Vagina (tissue), 2 donors: ENCODE results near the gene FBXO42.
"Not testable (repeated sequence)": the region's sequence is repeated elsewhere in the genome, so short reads cannot be mapped to it uniquely, and the experiment has no call there.

Experiments used
- POLR2A ChIP-seq, 2 donors: fragments of 450-650 bp; IDR thresholded peaks; one replicate each; pipeline ENCODE4 v1.6.1; 2017; ENCODE audit warnings: antibody characterized with exemption in 2 of 2, mild to moderate bottlenecking in 2 of 2, moderate library complexity in 2 of 2
- POLR2AphosphoS5 ChIP-seq, 2 donors: sonication (generic); formaldehyde crosslinking; IDR thresholded peaks; one replicate each; pipeline ENCODE4 v1.9.0; 2017; ENCODE audit warnings: antibody characterized with exemption in 2 of 2, mild to moderate bottlenecking in 2 of 2, low read depth in 1 of 2; ENCODE audit not compliant: insufficient read depth in 1 of 2
- TF ChIP-seq, protein P1 (sequence below), 3 experiments: fragments of 450-650 bp in 2 of 3; fragments of 200-600 bp in 1 of 3; sonication (generic) in 1 of 3; IDR thresholded peaks; one replicate each; pipeline ENCODE4 v1.5.1; 2017 to 2019; ENCODE audit warnings: antibody characterized with exemption in 3 of 3, mild to moderate bottlenecking in 2 of 3, moderate library complexity in 2 of 3

DNA sequence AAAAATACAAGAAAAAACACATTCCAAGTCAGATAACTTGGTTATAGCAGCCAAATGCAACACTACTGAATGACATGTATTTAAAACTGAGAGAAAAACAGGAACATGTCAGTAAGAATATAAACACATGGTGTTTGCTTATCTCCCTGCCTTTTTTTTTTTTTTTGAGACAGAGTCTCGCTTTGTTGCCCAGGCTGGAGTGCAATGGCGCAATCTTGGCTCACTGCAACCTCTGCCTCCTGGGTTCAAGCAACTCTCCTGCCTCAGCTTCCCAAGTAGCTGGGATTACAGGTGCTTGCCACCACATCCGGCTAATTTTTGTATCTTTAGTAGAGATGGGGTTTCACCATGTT lies 12.8 kb upstream of the FBXO42 start:
- TF ChIP-seq, protein P1, sequence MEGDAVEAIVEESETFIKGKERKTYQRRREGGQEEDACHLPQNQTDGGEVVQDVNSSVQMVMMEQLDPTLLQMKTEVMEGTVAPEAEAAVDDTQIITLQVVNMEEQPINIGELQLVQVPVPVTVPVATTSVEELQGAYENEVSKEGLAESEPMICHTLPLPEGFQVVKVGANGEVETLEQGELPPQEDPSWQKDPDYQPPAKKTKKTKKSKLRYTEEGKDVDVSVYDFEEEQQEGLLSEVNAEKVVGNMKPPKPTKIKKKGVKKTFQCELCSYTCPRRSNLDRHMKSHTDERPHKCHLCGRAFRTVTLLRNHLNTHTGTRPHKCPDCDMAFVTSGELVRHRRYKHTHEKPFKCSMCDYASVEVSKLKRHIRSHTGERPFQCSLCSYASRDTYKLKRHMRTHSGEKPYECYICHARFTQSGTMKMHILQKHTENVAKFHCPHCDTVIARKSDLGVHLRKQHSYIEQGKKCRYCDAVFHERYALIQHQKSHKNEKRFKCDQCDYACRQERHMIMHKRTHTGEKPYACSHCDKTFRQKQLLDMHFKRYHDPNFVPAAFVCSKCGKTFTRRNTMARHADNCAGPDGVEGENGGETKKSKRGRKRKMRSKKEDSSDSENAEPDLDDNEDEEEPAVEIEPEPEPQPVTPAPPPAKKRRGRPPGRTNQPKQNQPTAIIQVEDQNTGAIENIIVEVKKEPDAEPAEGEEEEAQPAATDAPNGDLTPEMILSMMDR (IDR thresholded peaks at IDR 0.05): not testable (repeated sequence)
- TF ChIP-seq POLR2AphosphoS5 (IDR thresholded peaks at IDR 0.05; ENCODE audit: insufficient read depth in 1 of 2, low read depth in 1 of 2): peak in 1 of 2 donors; percentile 64
- not testable (repeated sequence) for TF ChIP-seq POLR2A (IDR thresholded peaks at IDR 0.05)
